GM21423 (cell line): ENCODE data around the gene RNF213.
"Not testable (repeated sequence)": the region's sequence is repeated elsewhere in the genome, so short reads cannot be mapped to it uniquely, and the experiment has no call there.

Source experiments
- ATAC-seq: cut with Tn5 transposase; IDR thresholded peaks from one replicate; pipeline ENCODE4 v1.9.1; 2021; ENCODE audit warnings: mild to moderate bottlenecking, moderate library complexity; ENCODE audit not compliant: unreplicated experiment

RNF213 gene

DNA sequence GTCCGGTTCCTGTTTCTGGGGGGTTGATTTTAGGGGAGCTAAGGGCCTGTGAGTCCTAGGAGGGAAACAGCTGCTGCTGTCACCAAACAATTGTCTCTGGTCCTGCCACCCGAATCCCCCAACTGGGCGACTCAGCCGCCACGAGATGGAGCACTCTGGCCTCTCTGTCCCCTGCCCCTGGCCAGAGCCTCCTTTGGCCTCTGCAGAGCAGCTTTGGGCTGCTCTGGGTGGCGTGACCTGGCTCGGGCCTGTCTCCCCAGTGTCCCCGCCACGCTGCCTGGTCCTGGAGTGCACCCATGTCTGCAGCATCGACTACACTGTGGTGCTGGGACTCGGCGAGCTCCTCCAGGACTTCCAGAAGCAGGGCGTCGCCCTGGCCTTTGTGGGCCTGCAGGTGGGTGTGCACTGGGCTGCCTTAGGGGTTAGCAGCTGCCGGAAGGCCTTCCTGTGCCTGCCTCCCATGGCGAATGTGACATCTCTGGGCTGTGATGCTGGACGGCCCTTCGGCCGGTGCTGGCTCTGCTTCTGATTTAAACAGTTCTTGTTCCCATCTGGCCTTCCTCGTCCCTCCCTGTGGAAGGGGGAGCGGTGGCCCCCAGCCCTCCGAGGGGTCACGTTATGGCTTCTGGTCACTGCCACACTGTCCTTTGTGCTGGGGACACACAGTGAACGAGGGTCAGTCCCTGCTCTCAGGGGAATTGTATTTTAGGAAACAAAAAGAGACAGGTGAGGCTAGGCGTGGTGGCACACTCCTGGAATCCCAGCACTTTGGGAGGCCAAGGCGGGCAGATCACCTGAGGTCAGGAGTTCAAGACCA is 11.6 kb upstream of the RNF213 start:
- no peak for ATAC-seq

DNA sequence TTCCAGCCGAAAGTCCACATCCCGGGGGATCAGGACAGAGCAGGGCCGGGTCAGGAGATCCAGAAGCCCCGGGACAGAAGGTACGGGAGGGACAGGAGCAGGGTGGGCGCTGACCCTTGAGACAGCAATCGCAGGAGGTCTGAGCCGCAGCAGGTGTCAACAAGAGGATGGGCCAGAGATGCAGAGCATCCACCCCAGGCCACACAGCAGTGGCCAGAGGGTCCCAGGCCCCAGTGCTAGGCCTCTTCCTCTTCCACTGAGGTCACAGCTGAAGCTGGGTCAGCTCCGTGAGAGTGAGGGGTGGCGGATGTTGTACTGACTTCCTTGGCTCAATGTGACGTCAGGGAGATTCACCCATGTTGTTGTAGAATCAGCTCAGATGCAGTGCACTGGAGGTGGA is 8.7 kb upstream of the RNF213 start:
- ATAC-seq, result no peak

DNA sequence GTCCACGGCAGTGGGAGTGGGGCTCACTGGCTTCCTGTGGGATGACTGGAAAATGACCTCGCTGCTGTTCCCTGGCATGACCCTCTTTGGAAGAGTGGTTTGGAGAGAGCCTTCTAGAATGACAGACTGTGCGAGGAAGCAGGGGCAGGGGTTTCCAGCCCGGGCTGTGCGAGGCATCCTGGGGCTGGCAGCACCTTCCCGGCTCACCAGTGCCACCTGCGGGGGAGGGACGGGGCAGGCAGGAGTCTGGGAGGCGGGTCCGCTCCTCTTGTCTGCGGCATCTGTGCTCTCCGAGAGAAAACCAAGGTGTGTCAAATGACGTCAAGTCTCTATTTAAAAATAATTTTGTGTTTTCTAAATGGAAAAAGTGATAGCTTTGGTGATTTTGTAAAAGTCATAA is 7.8 kb upstream of the RNF213 start:
- peak; percentile 48 for ATAC-seq

- no peak for ATAC-seq
Observed at GRCh38 chr17:80253631-80254395, 6.8 kb upstream of the RNF213 start.

DNA sequence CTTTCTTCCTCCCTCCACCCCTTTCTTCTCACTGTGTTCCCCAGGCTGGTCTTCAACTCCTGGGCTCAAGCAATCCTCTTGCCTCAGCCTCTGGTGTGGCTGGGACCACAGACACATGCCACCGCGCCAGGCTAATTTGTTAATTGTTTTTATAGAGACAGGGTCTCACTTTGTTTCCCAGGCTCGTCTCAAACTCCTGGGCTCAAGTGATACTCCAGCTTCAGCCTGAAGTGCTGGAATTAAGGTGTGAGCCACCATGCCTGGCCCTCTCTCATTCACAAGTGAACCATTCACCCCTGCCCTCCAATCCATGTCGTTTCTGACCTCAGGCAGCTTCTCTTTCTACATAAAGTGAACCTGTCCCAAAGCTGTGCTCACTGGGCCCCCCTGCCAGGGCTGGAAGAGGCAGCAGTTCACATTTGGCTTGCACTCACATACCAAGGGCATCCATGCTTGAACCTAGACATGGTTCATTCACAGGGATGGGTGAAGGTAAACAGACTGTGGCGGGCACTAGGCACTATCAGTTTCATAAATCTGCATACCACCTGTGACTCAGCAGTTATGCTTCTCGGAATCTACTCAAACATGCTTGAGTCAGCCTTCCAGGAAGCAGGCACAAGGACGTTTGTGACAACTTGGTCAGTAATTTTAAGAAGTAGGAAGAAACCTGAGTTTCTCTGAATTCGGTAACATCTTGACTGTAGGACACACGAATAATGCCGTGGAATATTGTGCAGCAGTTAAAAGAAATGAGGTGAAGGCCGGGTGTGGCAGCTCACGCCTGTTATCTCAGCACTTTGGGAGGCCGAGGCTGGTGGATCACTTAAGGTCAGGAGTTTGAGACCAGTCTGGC is 6.0 kb upstream of the RNF213 start:
- peak; percentile 48 for ATAC-seq

- no peak for ATAC-seq
Observed at GRCh38 chr17:80256034-80256350, 4.7 kb upstream of the RNF213 start.

GRCh38 chr17:80257716-80258213 is 2.9 kb upstream of the RNF213 start:
- no peak for ATAC-seq

DNA sequence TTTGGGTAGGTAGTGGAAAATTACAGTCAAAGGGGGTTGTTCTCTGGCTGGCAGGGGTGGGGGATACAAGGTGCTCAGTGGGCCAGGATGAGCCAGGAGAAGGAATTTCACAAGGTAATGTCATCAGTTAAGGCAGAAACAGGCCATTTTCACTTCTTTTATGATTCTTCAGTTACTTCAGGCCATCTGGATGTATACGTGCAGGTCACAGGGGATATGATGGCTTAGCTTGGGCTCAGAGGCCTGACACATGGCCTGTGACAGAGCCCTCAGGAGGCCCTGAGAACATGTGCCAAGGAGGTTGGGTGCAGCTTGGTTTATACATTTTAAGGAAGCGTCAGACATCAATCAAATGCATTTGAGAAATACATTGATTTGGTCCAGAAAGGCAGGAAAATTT is 2.4 kb upstream of the RNF213 start:
- not testable (repeated sequence) for ATAC-seq

DNA sequence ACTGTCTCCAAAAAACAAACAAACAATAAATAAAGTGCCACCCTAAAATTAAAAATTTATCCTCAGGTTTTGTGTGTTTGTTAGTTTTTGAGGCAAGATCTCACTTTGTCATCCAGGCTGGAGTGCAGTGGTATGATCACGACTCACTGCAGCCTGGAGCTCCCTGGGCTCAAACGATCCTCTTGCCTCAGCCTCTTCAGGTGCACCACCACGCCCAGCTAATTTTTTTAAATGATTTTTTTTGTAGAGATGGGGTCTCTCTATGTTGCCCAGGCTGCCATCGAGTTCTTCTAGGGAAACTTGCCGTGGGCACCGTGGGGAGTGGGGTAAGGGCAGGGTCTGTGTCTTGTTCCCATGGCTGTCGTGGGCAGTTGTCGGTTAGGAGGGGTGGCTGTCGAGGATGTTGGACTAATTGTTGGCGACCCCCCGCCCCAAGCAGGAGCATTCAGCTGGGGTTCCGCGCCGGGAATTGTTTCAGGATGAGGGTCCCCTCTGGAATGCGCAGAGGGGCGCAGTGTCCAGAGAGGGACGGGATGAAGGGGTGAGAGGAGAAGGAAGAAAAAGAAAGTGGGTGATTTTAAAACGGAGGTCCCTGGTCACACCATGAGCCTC is 1.1 kb upstream of the RNF213 start:
- ATAC-seq, result no peak

DNA sequence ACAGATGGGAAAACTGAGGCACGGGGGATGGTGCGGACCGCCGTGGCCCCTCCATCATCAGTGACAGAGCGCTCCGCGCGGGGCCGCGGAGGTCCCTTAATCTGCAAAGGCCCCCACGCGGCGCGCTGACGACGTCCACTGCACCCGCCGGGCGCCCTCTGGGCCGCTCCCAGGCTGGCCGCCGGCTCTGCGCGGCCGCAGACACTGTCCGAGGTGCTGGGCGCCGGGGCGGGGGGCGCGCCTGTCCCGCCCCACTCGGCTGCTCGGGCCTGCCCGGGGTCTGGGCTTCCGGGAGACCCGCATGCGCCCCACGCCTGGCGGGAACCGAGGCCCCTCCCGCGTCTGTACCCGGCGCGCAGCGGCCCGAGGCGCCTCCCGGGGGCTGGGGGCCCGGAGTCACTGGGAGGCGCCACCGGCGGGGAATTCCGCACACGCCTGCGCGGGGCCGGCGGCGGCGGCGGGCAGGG is 550 bp upstream of the RNF213 start:
- peak; percentile 27 for ATAC-seq

- no peak for ATAC-seq
Observed at GRCh38 chr17:80261159-80261894, 675 bp downstream of the RNF213 start.

DNA sequence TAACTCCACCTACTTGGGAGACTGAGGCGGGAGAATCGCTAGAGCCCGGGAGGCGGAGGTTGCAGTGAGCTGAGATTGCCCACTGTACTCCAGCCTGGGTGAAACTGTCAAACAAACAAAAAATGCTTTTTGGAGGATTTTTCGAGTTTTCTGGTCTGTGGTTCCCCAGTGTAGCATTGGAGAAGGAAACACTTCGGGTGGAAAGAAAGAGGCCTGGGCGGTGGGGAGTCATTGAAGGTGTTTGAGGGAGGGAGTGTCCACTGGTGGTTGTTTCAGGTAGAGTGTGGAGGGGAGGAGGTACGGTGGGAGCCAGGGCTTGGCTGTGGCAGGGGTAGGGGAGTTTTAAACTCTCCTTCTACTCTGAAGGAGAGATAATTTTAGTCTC is 1.2 kb downstream of the RNF213 start:
- no peak for ATAC-seq

- ATAC-seq, result no peak
Observed at GRCh38 chr17:80262291-80262690, 1.6 kb downstream of the RNF213 start.

GRCh38 chr17:80262775-80263244 is 2.2 kb downstream of the RNF213 start:
- no peak for ATAC-seq

GRCh38 chr17:80263253-80264204 is 2.9 kb downstream of the RNF213 start:
- peak; percentile 41 for ATAC-seq

- ATAC-seq, result no peak
Observed at GRCh38 chr17:80264205-80265075, 3.8 kb downstream of the RNF213 start.

DNA sequence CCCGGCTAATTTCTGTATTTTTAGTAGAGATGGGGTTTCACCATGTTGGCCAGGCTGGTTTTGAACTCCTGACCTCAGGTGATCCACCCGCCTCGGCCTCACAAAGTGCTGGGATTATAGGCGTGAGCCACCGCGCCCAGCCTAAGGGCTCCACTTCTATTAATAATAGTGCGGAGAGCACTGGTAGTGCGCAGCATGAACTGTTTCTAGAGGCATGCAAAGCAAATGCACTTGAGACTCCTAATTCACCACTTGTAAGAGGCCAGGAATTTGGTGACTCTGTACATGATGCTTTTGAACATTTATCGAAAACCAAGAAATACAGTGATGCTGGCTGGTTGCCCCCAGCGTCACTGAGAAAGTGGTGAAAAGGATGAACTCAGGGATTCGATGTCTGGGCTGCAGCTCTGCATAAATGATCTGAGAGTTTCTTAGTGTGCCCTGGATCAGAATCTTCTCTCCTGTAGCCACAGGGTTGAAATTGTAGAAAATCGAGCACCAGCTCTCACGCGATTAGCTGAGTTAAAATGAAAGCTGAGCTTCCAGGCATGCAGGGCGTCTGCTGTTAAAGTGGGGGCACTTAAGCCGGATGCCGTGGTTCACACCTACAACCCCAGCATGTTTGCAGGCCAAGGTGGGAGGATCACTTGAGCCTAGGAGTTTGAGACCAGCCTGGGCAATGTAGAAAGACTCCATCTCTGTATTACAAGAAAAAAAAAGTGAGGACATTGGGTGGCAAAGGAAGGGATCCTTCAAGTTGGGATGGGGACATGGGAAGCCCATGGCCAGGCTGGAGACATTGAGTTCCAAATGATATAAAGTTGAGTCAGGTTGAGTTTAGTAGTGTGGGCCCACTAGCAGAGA is 4.8 kb downstream of the RNF213 start:
- no peak for ATAC-seq
